ENCODE results near the gene ETS1.
"Not testable (repeated sequence)": the region's sequence is repeated elsewhere in the genome, so short reads cannot be mapped to it uniquely, and the experiment has no call there.

Gene ETS1

GRCh38 chr11:128465531-128465930, 121.8 kb downstream of the ETS1 start:
- DNase-seq (ENCODE audit: low read depth in 2 of 2): no peak

GRCh38 chr11:128464878-128465450, 122.4 kb downstream of the ETS1 start:
- DNase-seq (ENCODE audit: low read depth in 2 of 2): no peak

GRCh38 chr11:128463979-128464378, 123.4 kb downstream of the ETS1 start:
- DNase-seq (ENCODE audit: low read depth in 2 of 2): no peak

DNA sequence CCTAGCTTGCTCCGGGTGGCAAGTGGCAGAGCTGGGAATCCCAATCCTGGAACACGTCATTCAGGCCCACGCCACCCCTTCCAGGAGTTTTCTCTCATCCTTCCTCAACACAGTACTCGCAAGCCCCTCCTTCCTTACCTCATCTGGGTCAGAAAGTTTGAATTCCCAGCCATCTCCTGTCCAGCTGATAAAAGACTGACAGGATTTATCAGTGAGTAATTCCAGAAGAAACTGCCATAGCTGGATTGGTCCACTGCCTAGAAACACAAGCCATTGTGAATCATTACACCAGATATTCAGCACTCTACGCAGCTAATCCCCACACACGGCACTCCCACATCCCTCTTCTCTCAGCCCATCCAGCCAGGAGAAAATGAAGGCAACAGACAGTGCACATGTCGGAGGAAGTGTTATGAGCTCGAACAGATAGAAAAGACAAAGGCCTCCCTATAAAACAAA, 124.0 kb downstream of the ETS1 start:
- no peak for DNase-seq (ENCODE audit: low read depth in 2 of 2)

DNA sequence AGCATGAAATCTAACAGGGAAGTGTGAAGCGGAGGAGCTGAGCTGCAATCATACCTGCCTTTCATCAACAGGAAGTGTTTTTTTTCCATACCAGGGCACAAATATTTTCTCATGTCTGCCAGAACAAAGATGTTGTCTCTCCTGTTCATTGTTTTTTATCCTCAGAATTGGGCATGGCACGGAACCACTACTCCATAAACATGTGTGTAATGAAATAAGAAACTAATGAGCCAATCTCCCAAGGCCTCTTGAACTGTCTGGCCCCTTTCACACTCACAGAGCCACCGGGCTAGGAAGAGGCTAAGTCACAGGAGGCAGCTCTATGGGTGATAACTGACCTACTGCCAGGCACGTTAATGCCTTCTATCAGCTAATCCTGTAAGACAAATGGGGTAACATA, 124.4 kb downstream of the ETS1 start:
- no peak for DNase-seq (ENCODE audit: low read depth in 2 of 2)

- DNase-seq (ENCODE audit: low read depth in 2 of 2): no peak
These were observed 125.2 kb downstream of the ETS1 start for GRCh38 chr11:128462189-128462588.

DNA sequence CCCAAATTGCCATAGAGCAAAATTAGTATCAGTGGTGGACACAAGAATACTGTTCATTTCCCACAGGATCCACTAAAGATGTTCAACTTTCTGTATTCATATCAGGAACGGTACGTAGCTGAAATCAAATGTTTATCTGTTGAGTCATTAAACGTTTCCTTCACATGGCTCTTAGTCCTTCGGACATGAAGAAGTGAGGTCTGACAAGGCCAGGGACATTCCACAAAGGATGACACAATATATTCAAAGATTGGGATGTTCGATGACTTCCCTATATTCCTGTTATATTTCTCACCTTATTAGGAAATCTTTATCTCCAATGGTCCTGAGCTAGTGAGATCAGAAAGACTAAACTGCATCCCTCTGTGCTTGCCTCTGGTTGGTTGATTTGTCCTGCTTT, 129.0 kb downstream of the ETS1 start:
- no peak for DNase-seq (ENCODE audit: low read depth in 2 of 2)

- DNase-seq (ENCODE audit: low read depth in 2 of 2): no peak
These were observed 129.5 kb downstream of the ETS1 start for GRCh38 chr11:128457874-128458273.

GRCh38 chr11:128456566-128457268, 130.6 kb downstream of the ETS1 start:
- no peak for DNase-seq (ENCODE audit: low read depth in 2 of 2)

- DNase-seq (ENCODE audit: low read depth in 2 of 2): no peak
These were observed 131.6 kb downstream of the ETS1 start for GRCh38 chr11:128455766-128456165.

GRCh38 chr11:128453444-128454336, 133.7 kb downstream of the ETS1 start:
- DNase-seq (ENCODE audit: low read depth in 2 of 2): no peak

DNA sequence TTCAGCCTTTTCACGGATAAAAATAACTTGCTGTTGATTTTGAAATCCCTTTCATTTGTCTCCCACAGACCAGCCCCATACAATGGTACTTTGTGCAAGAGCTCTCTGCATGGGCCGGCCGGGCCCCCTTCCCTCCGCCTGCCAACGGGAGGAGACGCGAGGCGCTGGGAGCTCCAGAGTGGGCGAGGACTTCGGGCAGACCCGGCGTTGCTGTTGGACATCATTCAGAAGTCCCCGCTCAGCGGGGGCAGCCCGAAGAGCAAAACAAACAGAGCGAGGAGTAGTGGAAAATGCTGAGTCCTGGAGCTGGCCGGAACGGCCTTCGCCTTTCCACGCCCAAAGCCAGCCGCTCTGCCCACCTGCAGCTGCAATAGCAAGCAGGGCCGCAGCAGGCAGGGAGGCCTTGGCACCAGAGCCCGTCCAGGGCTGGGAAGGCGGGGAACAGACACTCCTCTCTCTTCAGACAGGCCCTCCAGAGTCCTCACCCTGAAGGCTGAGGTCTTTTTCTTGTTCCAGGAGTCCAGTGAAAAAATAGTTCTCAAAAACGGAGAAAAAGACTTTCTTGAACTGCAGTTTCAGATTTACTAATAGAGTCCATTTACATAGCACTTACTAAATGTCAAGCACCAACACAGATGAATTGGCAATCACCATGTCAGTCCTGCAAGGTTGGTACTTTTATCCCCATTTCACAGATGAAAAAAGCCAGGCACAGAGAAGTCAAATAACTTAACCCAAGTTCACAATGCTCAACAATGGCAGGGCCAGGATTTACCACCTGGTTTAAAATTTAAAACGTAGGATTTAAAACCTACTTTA, 135.5 kb downstream of the ETS1 start:
- no peak for DNase-seq (ENCODE audit: low read depth in 2 of 2)

- DNase-seq (ENCODE audit: low read depth in 2 of 2): no peak
These were observed 136.3 kb downstream of the ETS1 start for GRCh38 chr11:128450882-128451651.

DNA sequence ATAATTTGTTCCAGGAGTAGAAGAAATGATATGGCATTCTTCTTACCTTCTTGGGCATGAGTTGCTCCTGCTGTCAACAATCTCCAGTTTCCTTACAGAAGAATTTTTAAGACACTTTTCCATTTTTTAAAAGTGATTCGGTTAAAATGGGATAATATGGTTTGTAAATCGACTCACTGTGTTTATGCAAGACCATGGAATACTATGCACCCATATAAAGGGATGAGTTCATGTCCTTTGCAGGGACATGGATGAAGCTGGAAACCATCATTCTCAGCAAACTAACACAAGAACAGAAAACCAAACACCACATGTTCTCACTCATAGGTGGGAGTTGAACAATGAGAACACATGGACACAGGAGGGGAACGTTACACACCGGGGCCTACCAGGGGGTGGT, 136.9 kb downstream of the ETS1 start:
- not testable (repeated sequence) for DNase-seq (ENCODE audit: low read depth in 2 of 2)

DNA sequence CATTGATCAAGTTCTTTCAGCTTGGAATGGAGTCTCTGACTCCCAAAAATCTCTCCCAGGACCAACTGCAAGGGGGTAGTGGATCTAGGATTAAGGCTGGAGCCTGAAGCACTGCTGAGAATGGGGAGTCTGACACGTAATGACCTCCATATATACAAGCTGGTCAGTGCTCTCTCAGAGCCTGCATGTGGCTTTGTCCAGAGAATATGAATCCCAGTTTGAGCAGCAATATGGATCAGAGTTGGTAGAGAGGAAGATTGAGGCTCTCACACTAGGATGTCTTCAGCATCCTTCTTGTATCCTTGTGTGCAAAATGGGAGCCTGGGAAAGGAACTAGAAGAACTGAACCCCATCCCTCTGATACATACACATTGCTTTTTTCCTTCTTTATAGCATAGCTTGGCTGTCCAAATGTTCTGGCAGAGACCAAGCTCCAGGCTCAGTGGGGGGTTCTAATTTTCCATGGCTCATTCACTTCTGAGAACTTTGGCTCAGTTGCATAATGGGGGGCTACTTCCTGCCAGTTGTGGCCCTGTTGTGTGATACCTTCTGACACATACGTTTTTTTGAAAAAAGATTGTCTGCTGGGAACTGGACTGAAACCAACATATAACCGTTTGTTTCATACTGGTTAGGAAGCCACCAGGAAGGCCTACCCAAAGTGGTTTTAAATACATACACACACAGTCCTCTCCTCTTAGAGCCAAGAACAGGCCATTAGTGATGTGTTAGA, 138.2 kb downstream of the ETS1 start:
- DNase-seq (ENCODE audit: low read depth in 2 of 2): no peak

- no peak for DNase-seq (ENCODE audit: low read depth in 2 of 2)
These were observed 139.0 kb downstream of the ETS1 start for GRCh38 chr11:128448200-128448886.

GRCh38 chr11:128447233-128447632, 140.1 kb downstream of the ETS1 start:
- DNase-seq (ENCODE audit: low read depth in 2 of 2): no peak

GRCh38 chr11:128445921-128446320, 141.4 kb downstream of the ETS1 start:
- DNase-seq (ENCODE audit: low read depth in 2 of 2): not testable (repeated sequence)

DNA sequence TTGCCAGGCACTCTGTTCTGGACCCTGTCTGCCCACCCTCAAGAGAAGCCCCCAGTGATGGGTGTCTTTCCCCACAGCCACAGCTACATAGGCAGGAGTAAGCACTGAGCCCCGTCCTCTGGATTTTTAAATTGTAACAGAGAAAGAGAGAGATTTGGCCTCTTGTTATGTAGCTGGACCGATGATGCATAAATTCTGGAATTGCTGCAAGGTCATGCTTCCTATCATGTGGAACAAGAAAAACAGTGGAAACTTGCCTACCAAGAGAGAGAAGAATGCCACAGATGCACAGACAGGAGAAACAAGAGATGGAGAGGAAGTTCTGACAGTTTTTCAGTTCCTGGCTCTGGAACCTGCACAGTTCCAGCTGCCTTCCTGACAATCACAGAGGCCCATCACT, 150.2 kb downstream of the ETS1 start:
- DNase-seq (ENCODE audit: low read depth in 2 of 2): no peak

- no peak for DNase-seq (ENCODE audit: low read depth in 2 of 2)
These were observed 152.5 kb downstream of the ETS1 start for GRCh38 chr11:128434818-128435217.
